Measurements from ENCODE around the gene USP24. TPM values are rescaled to one million over a fixed set of nuclear protein-coding genes. Genes with fewer than 3 reads are reported as not detected.

The USP24 gene
- total RNA-seq, 1 donor: 44.0 TPM

GRCh38 chr1:55095095-55095494, 120.1 kb downstream of the USP24 start:
- no peak for DNase-seq (ENCODE audit: low read depth)
- no peak for TF ChIP-seq CTCF (IDR thresholded peaks at IDR 0.05; ENCODE audit: insufficient read depth, low read depth, low read length)
- H3K4me3 ChIP-seq (ENCODE audit: low read depth, low read length): no peak overlapping the region

GRCh38 chr1:55092475-55092874, 122.7 kb downstream of the USP24 start:
- TF ChIP-seq CTCF (IDR thresholded peaks at IDR 0.05; ENCODE audit: insufficient read depth, low read depth, low read length): no peak

GRCh38 chr1:55089683-55090082, 125.5 kb downstream of the USP24 start:
- TF ChIP-seq CTCF (IDR thresholded peaks at IDR 0.05; ENCODE audit: insufficient read depth, low read depth, low read length): no peak
- DNase-seq (ENCODE audit: low read depth): peak; percentile 25
- H3K4me3 ChIP-seq (ENCODE audit: low read depth, low read length): no peak overlapping the region

More at GRCh38 chr1:55092475-55092874, 122.7 kb downstream of the USP24 start:
- H3K4me3 ChIP-seq (ENCODE audit: low read depth, low read length): no peak overlapping the region
- no peak for DNase-seq (ENCODE audit: low read depth)

GRCh38 chr1:55088413-55088812, 126.8 kb downstream of the USP24 start:
- TF ChIP-seq CTCF (IDR thresholded peaks at IDR 0.05; ENCODE audit: insufficient read depth, low read depth, low read length): no peak
- H3K4me3 ChIP-seq (ENCODE audit: low read depth, low read length): no peak overlapping the region
- no peak for DNase-seq (ENCODE audit: low read depth)

DNA sequence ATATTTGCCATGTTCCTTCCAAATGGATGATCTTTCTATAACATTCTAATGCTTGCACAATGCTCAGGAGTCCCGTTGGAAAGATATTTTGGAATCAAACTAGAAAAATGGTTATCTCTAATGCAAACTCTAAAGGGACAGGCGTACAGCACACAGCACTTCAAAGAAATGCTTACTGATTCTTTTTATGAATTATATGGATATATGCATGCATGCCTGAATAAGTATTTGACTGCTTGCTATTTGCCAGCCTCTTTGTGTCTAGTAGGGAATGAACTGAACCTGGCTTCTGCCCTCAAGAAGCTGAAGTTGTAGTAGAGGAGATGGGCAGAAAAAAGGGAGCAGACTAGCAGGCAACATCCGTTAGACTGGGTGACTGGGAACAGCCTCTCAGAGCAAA, 127.7 kb downstream of the USP24 start:
- DNase-seq (ENCODE audit: low read depth): no peak
- no peak for TF ChIP-seq CTCF (IDR thresholded peaks at IDR 0.05; ENCODE audit: insufficient read depth, low read depth, low read length)
- H3K4me3 ChIP-seq (ENCODE audit: low read depth, low read length): no peak overlapping the region

GRCh38 chr1:55084257-55084656, 130.9 kb downstream of the USP24 start:
- no peak for DNase-seq (ENCODE audit: low read depth)
- H3K4me3 ChIP-seq (ENCODE audit: low read depth, low read length): no peak overlapping the region
- TF ChIP-seq CTCF (IDR thresholded peaks at IDR 0.05; ENCODE audit: insufficient read depth, low read depth, low read length): no peak

DNA sequence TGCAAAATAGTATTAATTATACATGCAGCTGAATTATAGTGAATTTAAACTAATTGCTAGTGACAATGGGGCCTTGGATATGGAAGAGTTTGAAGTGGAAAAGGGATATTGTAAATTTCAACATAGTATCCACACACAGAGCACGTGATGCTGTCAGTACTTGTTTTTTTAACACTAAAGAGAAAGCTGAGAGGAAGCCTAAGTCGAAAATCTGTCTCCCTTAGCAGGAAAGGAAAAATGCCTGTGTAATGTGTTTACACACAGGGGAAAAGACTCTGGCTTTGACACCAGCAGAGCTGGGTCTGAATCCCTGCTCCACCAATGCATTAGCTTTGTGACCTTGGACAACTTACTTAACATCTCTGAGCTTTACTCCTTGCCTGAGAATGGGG, 133.3 kb downstream of the USP24 start:
- DNase-seq (ENCODE audit: low read depth): peak; percentile 41
- TF ChIP-seq CTCF (IDR thresholded peaks at IDR 0.05; ENCODE audit: insufficient read depth, low read depth, low read length): no peak
- H3K4me3 ChIP-seq (ENCODE audit: low read depth, low read length): no peak overlapping the region
